ENCODE measurements around the gene TMPRSS13. TPM values are rescaled to one million over a fixed set of nuclear protein-coding genes. Genes with fewer than 3 reads are reported as not detected.
A peak's percentile ranks its signal among the peaks of the same experiment; 100 is the strongest.
"Not testable (repeated sequence)": the region's sequence is repeated elsewhere in the genome, so short reads cannot be mapped to it uniquely, and the experiment has no call there.

TMPRSS13 gene
- polyA plus RNA-seq, 1 donor = 0.15 TPM

- no peak for DNase-seq
Measured at GRCh38 chr11:117871160-117871559, 58.0 kb downstream of the TMPRSS13 start.

- DNase-seq = no peak
Measured at GRCh38 chr11:117870103-117870952, 58.9 kb downstream of the TMPRSS13 start.

- DNase-seq = peak; percentile 70
Measured at GRCh38 chr11:117869604-117870003, 59.6 kb downstream of the TMPRSS13 start.

- no peak for DNase-seq
Measured at GRCh38 chr11:117868815-117869561, 60.2 kb downstream of the TMPRSS13 start.

GRCh38 chr11:117868088-117868487 is 61.1 kb downstream of the TMPRSS13 start:
- no peak for DNase-seq

GRCh38 chr11:117866526-117866925 is 62.7 kb downstream of the TMPRSS13 start:
- DNase-seq = no peak

GRCh38 chr11:117865546-117865945 is 63.7 kb downstream of the TMPRSS13 start:
- not testable (repeated sequence) for DNase-seq

GRCh38 chr11:117863383-117863782 is 65.8 kb downstream of the TMPRSS13 start:
- DNase-seq = no peak

GRCh38 chr11:117862753-117863152 is 66.4 kb downstream of the TMPRSS13 start:
- no peak for DNase-seq

- no peak for DNase-seq
Measured at GRCh38 chr11:117862019-117862725, 67.0 kb downstream of the TMPRSS13 start.

GRCh38 chr11:117861151-117862018 is 67.8 kb downstream of the TMPRSS13 start:
- peak; percentile 63 for DNase-seq

GRCh38 chr11:117860139-117860538 is 69.1 kb downstream of the TMPRSS13 start:
- DNase-seq = no peak

GRCh38 chr11:117859488-117860112 is 69.6 kb downstream of the TMPRSS13 start:
- no peak for DNase-seq

GRCh38 chr11:117859061-117859460 is 70.1 kb downstream of the TMPRSS13 start:
- no peak for DNase-seq

GRCh38 chr11:117857734-117858414 is 71.3 kb downstream of the TMPRSS13 start:
- DNase-seq = no peak

- DNase-seq = no peak
Measured at GRCh38 chr11:117855912-117856651, 73.1 kb downstream of the TMPRSS13 start.

GRCh38 chr11:117855186-117855845 is 73.9 kb downstream of the TMPRSS13 start:
- no peak for DNase-seq

GRCh38 chr11:117852309-117852708 is 76.9 kb downstream of the TMPRSS13 start:
- DNase-seq = no peak

GRCh38 chr11:117851852-117852251 is 77.3 kb downstream of the TMPRSS13 start:
- DNase-seq = no peak

GRCh38 chr11:117851106-117851505 is 78.1 kb downstream of the TMPRSS13 start:
- DNase-seq = no peak
